Peyer's patch (tissue), 4 donors: ENCODE results near the gene IFT43. TPM values are rescaled to one million over a fixed set of nuclear protein-coding genes. Genes with fewer than 3 reads are reported as not detected.

Experiments used
- DNase-seq, 3 donors: peaks; one replicate each; pipeline ENCODE4 v3.0.0-alpha.2; 2017 to 2019
- H3K27ac ChIP-seq, 4 donors: fragments of 200-600 bp; sonication (generic); one replicate each; pipeline ENCODE4 v1.5.1; 2016 to 2019
- H3K27me3 ChIP-seq, 2 donors: fragments of 200-600 bp; sonication (generic); one replicate each; pipeline ENCODE4 v1.5.1; 2019
- H3K36me3 ChIP-seq, 3 donors: fragments of 200-600 bp; sonication (generic); one replicate each; pipeline ENCODE4 v1.5.1; 2016 to 2019
- H3K4me1 ChIP-seq, 4 donors: fragments of 200-600 bp; sonication (generic); one replicate each; pipeline ENCODE4 v1.5.1; 2016 to 2019
- H3K4me3 ChIP-seq, 4 donors: fragments of 200-600 bp; sonication (generic); 1 replicate in 3 of 4; 2 replicates in 1 of 4; pipeline ENCODE4 v1.5.1; 2016 to 2019; ENCODE audit warnings: mild to moderate bottlenecking in 1 of 4
- H3K9me3 ChIP-seq, 4 donors: fragments of 200-600 bp; sonication (generic); one replicate each; pipeline ENCODE4 v1.5.1; 2016 to 2019; ENCODE audit warnings: mild to moderate bottlenecking in 1 of 4
- CTCF ChIP-seq, 6 experiments: fragments of 450-650 bp in 4 of 6; fragments of 200-600 bp in 2 of 6; sonication (generic) in 1 of 6; IDR thresholded peaks; one replicate each; pipeline ENCODE4 v1.5.1; 2017 to 2019; ENCODE audit warnings: antibody characterized with exemption in 6 of 6, mild to moderate bottlenecking in 3 of 6, moderate library complexity in 1 of 6
- POLR2A ChIP-seq, 2 donors: fragments of 450-650 bp; IDR thresholded peaks; one replicate each; pipeline ENCODE4 v1.5.1; 2017; ENCODE audit warnings: antibody characterized with exemption in 2 of 2, mild to moderate bottlenecking in 2 of 2, moderate library complexity in 2 of 2
- total RNA-seq, 4 donors: library from RNA; depleted of rRNA; stranded (reverse); fragments of >200 nt; gene quantifications; one replicate each; pipeline ENCODE4 v1.1.0, GENCODE V29; 2016

Gene IFT43
- total RNA-seq, 4 donors from 2014 or later = 23.9 to 42.8 (median 33.6) TPM

GRCh38 chr14:76098916-76099675, 113.5 kb downstream of the IFT43 start:
- Histone ChIP-seq H3K4me3 (no peak overlapping the region), H3K27ac (no peak overlapping the region), H3K27me3 (no peaks in the 10 kb centered on the region), H3K9me3 (no peaks in the 10 kb centered on the region), H3K4me1 (no peaks in the 10 kb centered on the region), H3K36me3 (no peaks in the 10 kb centered on the region)
- DNase-seq = no peak
- TF ChIP-seq POLR2A (IDR thresholded peaks at IDR 0.05) (no peak), CTCF (IDR thresholded peaks at IDR 0.05) (no peak)

DNA sequence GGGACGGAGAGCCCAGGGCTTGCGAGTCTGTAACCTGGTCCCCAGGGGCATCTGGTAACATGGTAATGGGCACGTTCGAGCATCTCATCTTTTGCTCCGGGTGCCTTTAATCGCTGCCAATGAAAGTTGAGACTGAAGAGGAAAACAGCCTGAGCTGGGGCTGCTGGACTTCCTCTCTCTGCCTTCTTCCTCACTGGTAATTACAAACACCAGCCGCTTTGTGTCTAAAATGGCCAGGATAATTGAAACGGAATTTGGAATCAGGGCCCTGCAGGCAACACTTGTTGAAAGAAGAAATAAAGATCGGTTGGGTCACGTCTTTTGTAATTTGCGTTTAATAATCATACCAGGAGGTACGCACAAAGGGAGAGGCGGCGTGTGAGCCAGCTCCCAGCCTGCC, 114.7 kb downstream of the IFT43 start:
- no peaks in the 10 kb centered on the region for H3K27me3 ChIP-seq
- no peak for TF ChIP-seq POLR2A (IDR thresholded peaks at IDR 0.05)
- TF ChIP-seq CTCF (IDR thresholded peaks at IDR 0.05) = no peak
- no peak overlapping the region for H3K4me3 ChIP-seq
- DNase-seq = no peak
- no peaks in the 10 kb centered on the region for H3K36me3 ChIP-seq
- H3K4me1 ChIP-seq = no peaks in the 10 kb centered on the region
- H3K27ac ChIP-seq = peak overlapping the region in 1 of 4 donors; percentile 52
- H3K9me3 ChIP-seq = no peaks in the 10 kb centered on the region

GRCh38 chr14:76101391-76102379, 116.1 kb downstream of the IFT43 start:
- H3K4me1 ChIP-seq = no peaks in the 10 kb centered on the region
- no peak for DNase-seq
- TF ChIP-seq POLR2A (IDR thresholded peaks at IDR 0.05) = no peak
- peak in 1 of 6 experiments; percentile 9 for TF ChIP-seq CTCF (IDR thresholded peaks at IDR 0.05)
- H3K27ac ChIP-seq = peak overlapping the region in 1 of 4 donors; percentile 52
- no peaks in the 10 kb centered on the region for H3K9me3 ChIP-seq
- H3K4me3 ChIP-seq = no peak overlapping the region
- H3K36me3 ChIP-seq = no peaks in the 10 kb centered on the region
- no peaks in the 10 kb centered on the region for H3K27me3 ChIP-seq

GRCh38 chr14:76104802-76105355, 119.3 kb downstream of the IFT43 start:
- Histone ChIP-seq H3K4me3 (no peak overlapping the region), H3K27me3 (no peaks in the 10 kb centered on the region), H3K4me1 (no peaks in the 10 kb centered on the region), H3K9me3 (no peaks in the 10 kb centered on the region), H3K27ac (no peak overlapping the region), H3K36me3 (no peaks in the 10 kb centered on the region)
- no peak for DNase-seq
- TF ChIP-seq POLR2A (IDR thresholded peaks at IDR 0.05) (no peak), CTCF (IDR thresholded peaks at IDR 0.05) (no peak)

GRCh38 chr14:76106188-76106587, 120.6 kb downstream of the IFT43 start:
- H3K27me3 ChIP-seq = no peaks in the 10 kb centered on the region
- H3K4me1 ChIP-seq = no peaks in the 10 kb centered on the region
- DNase-seq = no peak
- H3K27ac ChIP-seq = no peak overlapping the region
- TF ChIP-seq CTCF (IDR thresholded peaks at IDR 0.05) (no peak), POLR2A (IDR thresholded peaks at IDR 0.05) (no peak)
- H3K9me3 ChIP-seq = no peaks in the 10 kb centered on the region
- H3K4me3 ChIP-seq = no peak overlapping the region
- no peaks in the 10 kb centered on the region for H3K36me3 ChIP-seq
